ENCODE measurements around the gene SKAP2. TPM values are rescaled to one million over a fixed set of nuclear protein-coding genes. Genes with fewer than 3 reads are reported as not detected.

Gene SKAP2
- polyA plus RNA-seq, 1 donor (not counting 4 experiments of a cell fraction or from before 2014, with no cell fraction given) = 15.0 TPM

- no peaks in the 10 kb centered on the region for H3K36me3 ChIP-seq (ENCODE audit: control insufficient read depth in 2 of 2, extremely low read depth in 1 of 2, insufficient read depth in 2 of 2, low read length in 2 of 2)
- H2AFZ ChIP-seq (ENCODE audit: control insufficient read depth, low read length) = no peak overlapping the region
- H3K79me2 ChIP-seq (ENCODE audit: control insufficient read depth, insufficient read depth, low read length) = no peaks in the 10 kb centered on the region
- DNase-seq (ENCODE audit: low read depth, low spot score) = no peak
- no peaks in the 10 kb centered on the region for H3K4me1 ChIP-seq (ENCODE audit: control insufficient read depth, extremely low read depth, insufficient read depth, low read length)
- no peaks in the 10 kb centered on the region for H3K9me3 ChIP-seq (ENCODE audit: control insufficient read depth, low read depth, low read length)
- no peak overlapping the region for H3K9ac ChIP-seq (ENCODE audit: control insufficient read depth, extremely low read depth, insufficient read depth, low read length)
- no peak overlapping the region for H3K4me2 ChIP-seq (ENCODE audit: control insufficient read depth, extremely low read depth, insufficient read depth, low read depth, low read length)
- no peak for FAIRE-seq
- no peak overlapping the region for H3K27ac ChIP-seq (ENCODE audit: control insufficient read depth, insufficient read depth, low read length)
- dilution Hi-C loops (cut with MboI; ENCODE audit: extremely low pct_ligation_motif_present, low sequenced_read_pairs) = no loop called here
- no peaks in the 10 kb centered on the region for H3K9me1 ChIP-seq (ENCODE audit: control insufficient read depth, extremely low read depth, insufficient read depth, low read length)
- no peak overlapping the region for H3K4me3 ChIP-seq (ENCODE audit: control insufficient read depth in 2 of 3, extremely low read depth in 1 of 3, insufficient read depth in 2 of 3, low read depth in 1 of 3, low read length in 3 of 3)
- no peak for TF ChIP-seq EZH2 (IDR thresholded peaks at IDR 0.05; ENCODE audit: low read length)
- no peak for TF ChIP-seq CTCF (optimal IDR thresholded peaks at IDR 0.05 in 1 of 3, IDR thresholded peaks at IDR 0.05 in 1 of 3, conservative IDR thresholded peaks at IDR 0.05 in 1 of 3; ENCODE audit: extremely low read depth in 1 of 3, insufficient read depth in 2 of 3, low read length in 3 of 3)
- H4K20me1 ChIP-seq (ENCODE audit: control insufficient read depth, extremely low read depth, insufficient read depth, low read length) = no peaks in the 10 kb centered on the region
- no peaks in the 10 kb centered on the region for H3K27me3 ChIP-seq (ENCODE audit: control insufficient read depth, extremely low read depth, insufficient read depth, low read length)
These were observed 76.7 kb downstream of the SKAP2 start for GRCh38 chr7:26787701-26788100.

- Histone ChIP-seq H4K20me1 (ENCODE audit: control insufficient read depth, extremely low read depth, insufficient read depth, low read length) (no peaks in the 10 kb centered on the region), H3K27me3 (ENCODE audit: control insufficient read depth, extremely low read depth, insufficient read depth, low read length) (no peaks in the 10 kb centered on the region), H3K4me2 (ENCODE audit: control insufficient read depth, extremely low read depth, insufficient read depth, low read depth, low read length) (no peak overlapping the region), H2AFZ (ENCODE audit: control insufficient read depth, low read length) (no peak overlapping the region), H3K9me1 (ENCODE audit: control insufficient read depth, extremely low read depth, insufficient read depth, low read length) (no peaks in the 10 kb centered on the region), H3K79me2 (ENCODE audit: control insufficient read depth, insufficient read depth, low read length) (no peaks in the 10 kb centered on the region), H3K4me3 (ENCODE audit: control insufficient read depth in 2 of 3, extremely low read depth in 1 of 3, insufficient read depth in 2 of 3, low read depth in 1 of 3, low read length in 3 of 3) (no peak overlapping the region), H3K9me3 (ENCODE audit: control insufficient read depth, low read depth, low read length) (no peaks in the 10 kb centered on the region), H3K27ac (ENCODE audit: control insufficient read depth, insufficient read depth, low read length) (no peak overlapping the region), H3K9ac (ENCODE audit: control insufficient read depth, extremely low read depth, insufficient read depth, low read length) (no peak overlapping the region), H3K4me1 (ENCODE audit: control insufficient read depth, extremely low read depth, insufficient read depth, low read length) (no peaks in the 10 kb centered on the region), H3K36me3 (ENCODE audit: control insufficient read depth in 2 of 2, extremely low read depth in 1 of 2, insufficient read depth in 2 of 2, low read length in 2 of 2) (no peaks in the 10 kb centered on the region)
- FAIRE-seq (no peak), DNase-seq (ENCODE audit: low read depth, low spot score) (no peak)
- TF ChIP-seq CTCF (optimal IDR thresholded peaks at IDR 0.05 in 1 of 3, IDR thresholded peaks at IDR 0.05 in 1 of 3, conservative IDR thresholded peaks at IDR 0.05 in 1 of 3; ENCODE audit: extremely low read depth in 1 of 3, insufficient read depth in 2 of 3, low read length in 3 of 3) (no peak), EZH2 (IDR thresholded peaks at IDR 0.05; ENCODE audit: low read length) (no peak)
- dilution Hi-C loops (cut with MboI; ENCODE audit: extremely low pct_ligation_motif_present, low sequenced_read_pairs) = no loop called here
These were observed 80.3 kb downstream of the SKAP2 start for GRCh38 chr7:26784118-26784517.

Measured in keratinocyte (primary cell).